ENCODE results near the gene PACRG. TPM values are rescaled to one million over a fixed set of nuclear protein-coding genes. Genes with fewer than 3 reads are reported as not detected.

PACRG gene
- polyA plus RNA-seq, 1 donor from 2014 or later, result 16.6 TPM

- Histone ChIP-seq H3K9ac (ENCODE audit: low read length) (no peak overlapping the region), H2AFZ (ENCODE audit: low read depth, low read length) (no peak overlapping the region), H3K9me3 (ENCODE audit: low read length) (no peaks in the 10 kb centered on the region), H3F3A (ENCODE audit: insufficient read depth, low read length, poor library complexity, severe bottlenecking) (no peaks in the 10 kb centered on the region), H4K20me1 (ENCODE audit: insufficient read depth) (no peaks in the 10 kb centered on the region), H3K79me2 (replicated peaks; ENCODE audit: insufficient read depth, low read length) (no peaks in the 10 kb centered on the region), H3K4me2 (ENCODE audit: low read length) (no peak overlapping the region), H3K27ac (ENCODE audit: low read length) (no peak overlapping the region), H3K36me3 (ENCODE audit: insufficient read depth, low read length) (no peaks in the 10 kb centered on the region), H3K9me2 (ENCODE audit: insufficient read depth, low read length) (no peaks in the 10 kb centered on the region), H3K4me3 (ENCODE audit: low read length) (no peak overlapping the region), H3K27me3 (ENCODE audit: insufficient read depth, low read depth, low read length) (no peaks in the 10 kb centered on the region)
- no peak for TF ChIP-seq RAD21 (conservative IDR thresholded peaks at IDR 0.05)
- TF ChIP-seq POLR2AphosphoS5 (IDR thresholded peaks at IDR 0.05), result no peak
- no peak for TF ChIP-seq EP300 (conservative IDR thresholded peaks at IDR 0.05; ENCODE audit: poor library complexity, severe bottlenecking)
- no peak for TF ChIP-seq EZH2 (IDR thresholded peaks at IDR 0.05; ENCODE audit: borderline replicate concordance, insufficient read depth, low read length, poor library complexity, severe bottlenecking)
- TF ChIP-seq REST (IDR thresholded peaks at IDR 0.05; ENCODE audit: borderline replicate concordance), result no peak
- TF ChIP-seq TAF1 (IDR thresholded peaks at IDR 0.05; ENCODE audit: low read depth), result no peak
- no peak for TF ChIP-seq MXI1 (conservative IDR thresholded peaks at IDR 0.05; ENCODE audit: poor library complexity, severe bottlenecking)
- TF ChIP-seq SMC3 (conservative IDR thresholded peaks at IDR 0.05; ENCODE audit: poor library complexity), result no peak
- TF ChIP-seq, protein P1, sequence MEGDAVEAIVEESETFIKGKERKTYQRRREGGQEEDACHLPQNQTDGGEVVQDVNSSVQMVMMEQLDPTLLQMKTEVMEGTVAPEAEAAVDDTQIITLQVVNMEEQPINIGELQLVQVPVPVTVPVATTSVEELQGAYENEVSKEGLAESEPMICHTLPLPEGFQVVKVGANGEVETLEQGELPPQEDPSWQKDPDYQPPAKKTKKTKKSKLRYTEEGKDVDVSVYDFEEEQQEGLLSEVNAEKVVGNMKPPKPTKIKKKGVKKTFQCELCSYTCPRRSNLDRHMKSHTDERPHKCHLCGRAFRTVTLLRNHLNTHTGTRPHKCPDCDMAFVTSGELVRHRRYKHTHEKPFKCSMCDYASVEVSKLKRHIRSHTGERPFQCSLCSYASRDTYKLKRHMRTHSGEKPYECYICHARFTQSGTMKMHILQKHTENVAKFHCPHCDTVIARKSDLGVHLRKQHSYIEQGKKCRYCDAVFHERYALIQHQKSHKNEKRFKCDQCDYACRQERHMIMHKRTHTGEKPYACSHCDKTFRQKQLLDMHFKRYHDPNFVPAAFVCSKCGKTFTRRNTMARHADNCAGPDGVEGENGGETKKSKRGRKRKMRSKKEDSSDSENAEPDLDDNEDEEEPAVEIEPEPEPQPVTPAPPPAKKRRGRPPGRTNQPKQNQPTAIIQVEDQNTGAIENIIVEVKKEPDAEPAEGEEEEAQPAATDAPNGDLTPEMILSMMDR (IDR thresholded peaks at IDR 0.05; ENCODE audit: poor library complexity, severe bottlenecking), result no peak
These were observed 385.7 kb downstream of the PACRG start for GRCh38 chr6:163113358-163113962.

GRCh38 chr6:163118941-163119340 is 391.2 kb downstream of the PACRG start:
- no peak overlapping the region for H3K9ac ChIP-seq (ENCODE audit: low read length)
- no peak overlapping the region for H3K27ac ChIP-seq (ENCODE audit: low read length)
- H3K79me2 ChIP-seq (replicated peaks; ENCODE audit: insufficient read depth, low read length), result no peaks in the 10 kb centered on the region
- no peak overlapping the region for H3K4me2 ChIP-seq (ENCODE audit: low read length)
- no peaks in the 10 kb centered on the region for H3K9me2 ChIP-seq (ENCODE audit: insufficient read depth, low read length)
- no peaks in the 10 kb centered on the region for H3F3A ChIP-seq (ENCODE audit: insufficient read depth, low read length, poor library complexity, severe bottlenecking)
- H2AFZ ChIP-seq (ENCODE audit: low read depth, low read length), result no peak overlapping the region
- H3K36me3 ChIP-seq (ENCODE audit: insufficient read depth, low read length), result no peaks in the 10 kb centered on the region
- H3K4me3 ChIP-seq (ENCODE audit: low read length), result no peak overlapping the region
- no peaks in the 10 kb centered on the region for H3K9me3 ChIP-seq (ENCODE audit: low read length)
- no peak for TF ChIP-seq EZH2 (IDR thresholded peaks at IDR 0.05; ENCODE audit: borderline replicate concordance, insufficient read depth, low read length, poor library complexity, severe bottlenecking)
- TF ChIP-seq, protein P1 (IDR thresholded peaks at IDR 0.05; ENCODE audit: poor library complexity, severe bottlenecking), result no peak
- no peak for TF ChIP-seq TAF1 (IDR thresholded peaks at IDR 0.05; ENCODE audit: low read depth)
- no peak for TF ChIP-seq REST (IDR thresholded peaks at IDR 0.05; ENCODE audit: borderline replicate concordance)
- TF ChIP-seq POLR2AphosphoS5 (IDR thresholded peaks at IDR 0.05), result no peak
- no peak for TF ChIP-seq RAD21 (conservative IDR thresholded peaks at IDR 0.05)
- TF ChIP-seq EP300 (conservative IDR thresholded peaks at IDR 0.05; ENCODE audit: poor library complexity, severe bottlenecking), result no peak
- TF ChIP-seq MXI1 (conservative IDR thresholded peaks at IDR 0.05; ENCODE audit: poor library complexity, severe bottlenecking), result no peak
- H3K27me3 ChIP-seq (ENCODE audit: insufficient read depth, low read depth, low read length), result no peaks in the 10 kb centered on the region
- H4K20me1 ChIP-seq (ENCODE audit: insufficient read depth), result no peaks in the 10 kb centered on the region

Data from neural cell (in vitro differentiated cells).